ENCODE results near the gene TMPRSS6. TPM values are rescaled to one million over a fixed set of nuclear protein-coding genes. Genes with fewer than 3 reads are reported as not detected.

The TMPRSS6 gene
- total RNA-seq, 2 experiments from 2014 or later, result 17.6 to 20.2 TPM

- POLR2A ChIA-PET, result interaction anchor here (1.2 to 1.3 kb wide), 2 partner anchors 16 to 21 kb away, joined by 3 to 6 read pairs; no protein-coding TSS in a partner anchor
- H3K27ac Mint-ChIP-seq, result peak overlapping the region; percentile 47
- intact Hi-C loops (cut with DNase I, micrococcal nuclease), result no loop called here
- H3K36me3 Mint-ChIP-seq (ENCODE audit: low read depth), result peaks cover 85% of the 10 kb centered on the region
- ATAC-seq, result no peak
- peaks cover 63% of the 10 kb centered on the region for H3K4me1 Mint-ChIP-seq
- CTCF ChIA-PET, result interaction anchor here (0.7 to 3.1 kb wide), 8 partner anchors 8 to 135 kb away, joined by 3 to 18 read pairs (median 4); partner anchors contain the start of gene IL2RB
- no peaks in the 10 kb centered on the region for H3K9me3 Mint-ChIP-seq (ENCODE audit: low read depth)
- H3K4me3 Mint-ChIP-seq, result no peak overlapping the region
- no peaks in the 10 kb centered on the region for H3K27me3 Mint-ChIP-seq
- no peak for DNase-seq
Observed at GRCh38 chr22:37140686-37141323, 31.3 kb upstream of the TMPRSS6 start.

GRCh38 chr22:37139762-37140161, 30.2 kb upstream of the TMPRSS6 start:
- DNase-seq (no peak), ATAC-seq (no peak)
- no peaks in the 10 kb centered on the region for H3K27me3 Mint-ChIP-seq
- ChIA-PET CTCF (interaction anchor here (0.5 to 3.1 kb wide), 10 partner anchors 9 to 134 kb away, joined by 3 to 18 read pairs (median 4); partner anchors contain the start of gene IL2RB), POLR2A (interaction anchor here (1.2 to 1.3 kb wide), 2 partner anchors 22 to 24 kb away, joined by 3 read pairs; no protein-coding TSS in a partner anchor)
- H3K4me3 Mint-ChIP-seq, result no peak overlapping the region
- peak overlapping the region; percentile 93 for H3K27ac Mint-ChIP-seq
- no peaks in the 10 kb centered on the region for H3K9me3 Mint-ChIP-seq (ENCODE audit: low read depth)
- intact Hi-C loops (cut with DNase I, micrococcal nuclease), result loop anchor here in 1 of 2 experiments (1.0 kb wide), 1 partner anchor 10 kb away; the partner anchor contains the start of gene IL2RB
- peaks cover 86% of the 10 kb centered on the region for H3K36me3 Mint-ChIP-seq (ENCODE audit: low read depth)
- H3K4me1 Mint-ChIP-seq, result peaks cover 56% of the 10 kb centered on the region

DNA sequence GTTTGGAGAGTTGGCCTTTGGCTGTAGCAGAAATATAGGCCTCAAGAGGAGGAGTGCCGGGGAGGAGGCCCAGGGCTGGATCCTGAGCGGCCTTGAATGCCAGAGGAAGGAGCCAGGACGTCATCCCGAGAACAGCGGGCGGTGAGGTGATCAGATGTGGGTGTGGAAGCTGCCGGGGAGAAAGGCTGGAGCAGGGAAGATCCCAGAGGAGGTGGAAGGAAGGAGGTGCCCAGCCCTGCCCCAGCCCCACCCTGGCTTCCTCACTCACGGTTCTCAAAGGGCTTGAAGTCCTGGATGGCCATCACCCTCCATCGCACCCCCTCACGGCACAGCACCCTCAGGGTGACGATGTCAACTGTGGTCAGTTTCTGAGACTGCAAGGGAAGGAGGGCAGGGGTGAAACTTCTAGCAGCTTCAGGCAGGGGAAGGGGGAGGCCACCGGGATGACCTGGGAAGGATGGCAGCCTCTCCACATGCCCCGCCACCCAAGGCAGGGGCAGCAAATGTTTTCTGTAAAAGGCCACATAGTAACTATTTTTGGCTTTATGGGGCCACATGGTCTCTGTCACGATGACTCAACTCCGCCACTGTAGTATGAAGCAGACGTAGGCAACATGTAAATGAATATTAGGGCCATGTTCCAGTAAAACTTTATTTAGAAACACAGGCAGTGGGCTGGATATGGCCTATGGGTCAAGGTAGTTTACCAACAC, 29.5 kb upstream of the TMPRSS6 start:
- intact Hi-C loops (cut with DNase I, micrococcal nuclease), result loop anchor here (1.0 kb wide), 5 partner anchors 10 to 44 kb away; partner anchors contain the start of gene IL2RB (in 1 of the 2)
- H3K36me3 Mint-ChIP-seq (ENCODE audit: low read depth), result peaks cover 85% of the 10 kb centered on the region
- ChIA-PET POLR2A (interaction anchor here (1.2 kb wide), 1 partner anchor 25 kb away, joined by 3 read pairs; no protein-coding TSS in a partner anchor), CTCF (interaction anchor here (0.5 to 3.1 kb wide), 5 partner anchors 9 to 61 kb away, joined by 3 to 18 read pairs (median 3); partner anchors contain the start of gene IL2RB)
- DNase-seq (peak; percentile 53), ATAC-seq (peak; percentile 23)
- peaks cover 53% of the 10 kb centered on the region for H3K4me1 Mint-ChIP-seq
- peak overlapping the region; percentile 93 for H3K27ac Mint-ChIP-seq
- H3K27me3 Mint-ChIP-seq, result no peaks in the 10 kb centered on the region
- H3K9me3 Mint-ChIP-seq (ENCODE audit: low read depth), result no peaks in the 10 kb centered on the region
- H3K4me3 Mint-ChIP-seq, result peak overlapping the region; percentile 46

DNA sequence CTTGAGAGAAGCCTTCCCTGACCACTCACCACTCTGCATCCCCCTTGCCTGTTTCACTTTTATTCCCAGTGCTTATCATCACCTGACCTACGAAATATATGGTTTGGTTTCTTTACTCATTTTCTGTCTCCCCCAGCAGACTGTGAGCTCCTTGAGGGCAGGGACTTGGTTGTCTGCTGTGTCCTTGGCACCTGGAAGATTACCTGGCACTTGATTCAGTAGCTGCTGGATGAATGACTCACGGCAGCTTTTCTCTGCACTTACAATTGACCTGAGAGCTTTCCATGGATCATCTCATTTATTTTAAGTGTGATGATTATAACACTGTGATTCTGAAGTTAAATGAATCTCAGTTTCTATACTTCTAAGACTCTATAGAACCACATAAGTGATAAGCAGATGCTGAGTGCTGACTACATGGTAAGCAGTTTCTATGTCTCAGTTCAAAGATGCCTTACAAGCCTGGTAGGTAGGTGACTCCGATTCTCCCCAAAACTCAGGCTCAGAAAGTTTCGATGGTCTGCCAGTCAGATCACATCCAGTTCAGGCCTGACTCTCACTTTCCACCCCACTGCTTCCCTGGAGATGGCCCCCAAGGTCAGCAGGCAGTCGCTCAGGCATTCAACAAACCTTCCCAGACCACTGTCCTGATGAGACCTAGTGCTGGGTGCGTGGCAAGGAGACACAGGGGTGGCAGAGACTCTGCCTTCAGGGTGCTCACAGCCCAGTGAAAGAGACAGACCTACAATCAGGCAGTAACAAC, 28.6 kb upstream of the TMPRSS6 start:
- H3K36me3 Mint-ChIP-seq (ENCODE audit: low read depth), result peaks cover 85% of the 10 kb centered on the region
- H3K4me3 Mint-ChIP-seq, result peak overlapping the region; percentile 46
- intact Hi-C loops (cut with DNase I, micrococcal nuclease), result loop anchor here in 1 of 2 experiments (1.0 kb wide), 4 partner anchors 12 to 43 kb away; no protein-coding TSS in a partner anchor
- ATAC-seq (peak; percentile 86), DNase-seq (peak; percentile 63)
- H3K27ac Mint-ChIP-seq, result peak overlapping the region; percentile 93
- H3K9me3 Mint-ChIP-seq (ENCODE audit: low read depth), result no peaks in the 10 kb centered on the region
- no peaks in the 10 kb centered on the region for H3K27me3 Mint-ChIP-seq
- CTCF ChIA-PET, result interaction anchor here (0.6 to 1.6 kb wide), 7 partner anchors 15 to 799 kb away, joined by 3 to 7 read pairs (median 4); no protein-coding TSS in a partner anchor
- POLR2A ChIA-PET, result interaction anchor here (0.5 to 1.6 kb wide), 9 partner anchors 9 to 60 kb away, joined by 3 to 23 read pairs (median 3); partner anchors contain the start of gene IL2RB
- peaks cover 51% of the 10 kb centered on the region for H3K4me1 Mint-ChIP-seq

DNA sequence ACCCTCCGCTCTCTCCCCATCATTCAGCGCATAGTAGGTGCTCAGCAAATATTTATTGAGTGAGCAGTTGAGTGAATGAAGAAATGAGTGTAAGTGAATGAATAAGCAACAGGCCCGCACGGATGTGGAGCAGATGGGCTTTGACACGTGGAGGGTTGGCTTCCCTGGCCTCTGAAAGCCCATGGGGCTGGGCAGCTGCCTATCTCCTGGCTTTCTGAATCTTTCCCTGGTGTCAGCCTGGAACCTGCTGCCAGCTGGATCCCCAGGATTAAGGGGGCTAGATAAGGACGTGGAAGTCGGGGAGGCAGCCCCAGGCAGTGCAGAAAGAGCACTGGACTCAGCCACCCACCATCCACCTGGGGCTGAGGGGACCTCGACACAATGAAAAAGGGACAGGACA, 27.6 kb upstream of the TMPRSS6 start:
- Mint-ChIP-seq H3K27me3 (no peaks in the 10 kb centered on the region), H3K9me3 (ENCODE audit: low read depth) (no peaks in the 10 kb centered on the region), H3K36me3 (ENCODE audit: low read depth) (peaks cover 86% of the 10 kb centered on the region), H3K27ac (peak overlapping the region; percentile 37), H3K4me3 (no peak overlapping the region), H3K4me1 (peaks cover 47% of the 10 kb centered on the region)
- ChIA-PET CTCF (interaction anchor here (0.7 to 1.6 kb wide), 3 partner anchors 11 to 38 kb away, joined by 3 to 6 read pairs (median 4); no protein-coding TSS in a partner anchor), POLR2A (interaction anchor here (1.0 to 1.6 kb wide), 3 partner anchors 8 to 61 kb away, joined by 3 to 23 read pairs (median 3); no protein-coding TSS in a partner anchor)
- intact Hi-C loops (cut with DNase I, micrococcal nuclease), result no loop called here
- DNase-seq, result no peak
- no peak for ATAC-seq

- H3K36me3 Mint-ChIP-seq (ENCODE audit: low read depth), result peaks cover 80% of the 10 kb centered on the region
- H3K9me3 Mint-ChIP-seq (ENCODE audit: low read depth), result no peaks in the 10 kb centered on the region
- H3K4me1 Mint-ChIP-seq, result peaks cover 36% of the 10 kb centered on the region
- intact Hi-C loops (cut with DNase I, micrococcal nuclease), result no loop called here
- CTCF ChIA-PET, result interaction anchor here (0.6 to 1.0 kb wide), 2 partner anchors 15 to 64 kb away, joined by 3 read pairs; partner anchors contain the start of gene IL2RB
- POLR2A ChIA-PET, result no interaction called here
- ATAC-seq, result no peak
- no peak overlapping the region for H3K4me3 Mint-ChIP-seq
- no peak for DNase-seq
- H3K27me3 Mint-ChIP-seq, result no peaks in the 10 kb centered on the region
- no peak overlapping the region for H3K27ac Mint-ChIP-seq
Observed at GRCh38 chr22:37135023-37135422, 25.5 kb upstream of the TMPRSS6 start.

DNA sequence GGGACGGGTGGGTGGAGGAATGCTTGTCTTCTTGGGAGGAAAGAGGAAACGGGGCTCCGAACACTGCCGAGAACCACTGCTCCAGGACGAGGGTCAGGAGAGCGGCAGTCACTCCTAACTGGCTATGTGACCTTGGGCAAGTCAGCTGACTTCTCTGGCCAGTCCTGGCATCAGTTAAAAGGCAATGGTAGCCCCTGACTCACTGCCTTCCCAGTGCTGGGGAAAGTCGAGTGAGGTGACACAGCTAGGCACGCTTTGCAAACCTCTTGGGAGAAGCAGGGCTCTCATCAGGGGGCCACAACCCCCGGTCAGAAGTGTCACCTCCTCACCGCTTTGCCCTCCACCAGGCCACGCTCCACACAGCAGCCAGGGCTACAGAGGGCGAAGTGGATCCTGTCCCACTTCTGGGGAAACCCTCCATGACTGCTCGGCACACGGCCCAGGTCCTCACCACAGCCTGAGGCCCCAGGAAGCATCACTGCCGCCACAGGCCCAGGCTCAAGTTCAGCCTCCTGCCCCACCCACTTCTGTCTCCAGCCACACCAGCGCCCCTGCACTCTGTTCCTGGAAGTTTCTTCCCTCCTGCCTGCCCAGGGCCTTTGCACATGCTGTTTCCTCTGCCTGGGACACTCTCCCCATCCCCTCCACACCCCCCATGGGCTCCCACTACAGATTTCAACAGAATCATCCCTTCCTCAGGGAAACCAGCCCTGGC, 23.9 kb upstream of the TMPRSS6 start:
- Mint-ChIP-seq H3K4me1 (peaks cover 21% of the 10 kb centered on the region), H3K36me3 (ENCODE audit: low read depth) (peaks cover 72% of the 10 kb centered on the region), H3K4me3 (no peak overlapping the region), H3K27ac (no peak overlapping the region), H3K9me3 (ENCODE audit: low read depth) (no peaks in the 10 kb centered on the region), H3K27me3 (no peaks in the 10 kb centered on the region)
- POLR2A ChIA-PET, result interaction anchor here (1.3 kb wide), 1 partner anchor 11 kb away, joined by 4 read pairs; no protein-coding TSS in a partner anchor
- intact Hi-C loops (cut with DNase I, micrococcal nuclease), result no loop called here
- ATAC-seq, result no peak
- DNase-seq, result no peak
- CTCF ChIA-PET, result no interaction called here

DNA sequence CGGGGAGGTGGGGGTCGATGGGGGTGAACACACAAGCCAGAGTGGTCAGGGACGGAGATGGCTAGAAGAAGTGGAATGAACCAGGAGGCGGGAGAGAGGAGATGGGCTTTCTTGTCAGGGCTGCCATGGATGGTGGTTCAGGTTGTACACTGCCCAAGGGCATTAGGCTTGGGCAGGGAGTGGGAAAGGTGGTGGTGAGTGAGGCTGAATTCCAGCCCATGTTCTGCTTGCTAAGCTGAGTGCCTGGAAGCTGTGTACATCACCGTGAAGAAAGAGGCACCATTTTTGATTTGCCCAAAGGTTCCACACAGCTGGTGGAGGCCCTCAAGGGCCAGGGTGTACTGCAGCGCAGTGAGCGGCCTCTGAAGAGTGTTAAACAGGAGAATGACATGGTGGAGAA, 23.3 kb upstream of the TMPRSS6 start:
- peaks cover 68% of the 10 kb centered on the region for H3K36me3 Mint-ChIP-seq (ENCODE audit: low read depth)
- ATAC-seq, result no peak
- ChIA-PET CTCF (interaction anchor here (0.5 to 1.2 kb wide), 3 partner anchors 9 to 33 kb away, joined by 3 read pairs; no protein-coding TSS in a partner anchor), POLR2A (interaction anchor here (1.3 kb wide), 1 partner anchor 11 kb away, joined by 4 read pairs; no protein-coding TSS in a partner anchor)
- DNase-seq, result no peak
- no peaks in the 10 kb centered on the region for H3K27me3 Mint-ChIP-seq
- H3K4me1 Mint-ChIP-seq, result peaks cover 15% of the 10 kb centered on the region
- H3K4me3 Mint-ChIP-seq, result no peak overlapping the region
- H3K9me3 Mint-ChIP-seq (ENCODE audit: low read depth), result no peaks in the 10 kb centered on the region
- intact Hi-C loops (cut with DNase I, micrococcal nuclease), result no loop called here
- H3K27ac Mint-ChIP-seq, result peak overlapping the region; percentile 43

- ATAC-seq (no peak), DNase-seq (no peak)
- Mint-ChIP-seq H3K36me3 (ENCODE audit: low read depth) (peaks cover 66% of the 10 kb centered on the region), H3K27ac (no peak overlapping the region), H3K9me3 (ENCODE audit: low read depth) (no peaks in the 10 kb centered on the region), H3K27me3 (no peaks in the 10 kb centered on the region), H3K4me1 (peaks cover 11% of the 10 kb centered on the region), H3K4me3 (no peak overlapping the region)
- intact Hi-C loops (cut with DNase I, micrococcal nuclease), result no loop called here
- CTCF ChIA-PET, result interaction anchor here (0.6 kb wide), 1 partner anchor 10 kb away, joined by 3 read pairs; no protein-coding TSS in a partner anchor
- POLR2A ChIA-PET, result interaction anchor here (0.6 to 1.0 kb wide), 2 partner anchors 8 to 20 kb away, joined by 3 to 5 read pairs; partner anchors contain the start of gene IL2RB
Observed at GRCh38 chr22:37129866-37130441, 20.4 kb upstream of the TMPRSS6 start.
